Raji (cell line): ENCODE data around the gene COPS7B.

Experiments used
- POLR2A ChIP-seq: IDR thresholded peaks from 2 replicates; pipeline ENCODE4 v1.6.1; 2011; ENCODE audit warnings: low read depth, low read length, control low read depth; ENCODE audit not compliant: insufficient read depth

Gene COPS7B

DNA sequence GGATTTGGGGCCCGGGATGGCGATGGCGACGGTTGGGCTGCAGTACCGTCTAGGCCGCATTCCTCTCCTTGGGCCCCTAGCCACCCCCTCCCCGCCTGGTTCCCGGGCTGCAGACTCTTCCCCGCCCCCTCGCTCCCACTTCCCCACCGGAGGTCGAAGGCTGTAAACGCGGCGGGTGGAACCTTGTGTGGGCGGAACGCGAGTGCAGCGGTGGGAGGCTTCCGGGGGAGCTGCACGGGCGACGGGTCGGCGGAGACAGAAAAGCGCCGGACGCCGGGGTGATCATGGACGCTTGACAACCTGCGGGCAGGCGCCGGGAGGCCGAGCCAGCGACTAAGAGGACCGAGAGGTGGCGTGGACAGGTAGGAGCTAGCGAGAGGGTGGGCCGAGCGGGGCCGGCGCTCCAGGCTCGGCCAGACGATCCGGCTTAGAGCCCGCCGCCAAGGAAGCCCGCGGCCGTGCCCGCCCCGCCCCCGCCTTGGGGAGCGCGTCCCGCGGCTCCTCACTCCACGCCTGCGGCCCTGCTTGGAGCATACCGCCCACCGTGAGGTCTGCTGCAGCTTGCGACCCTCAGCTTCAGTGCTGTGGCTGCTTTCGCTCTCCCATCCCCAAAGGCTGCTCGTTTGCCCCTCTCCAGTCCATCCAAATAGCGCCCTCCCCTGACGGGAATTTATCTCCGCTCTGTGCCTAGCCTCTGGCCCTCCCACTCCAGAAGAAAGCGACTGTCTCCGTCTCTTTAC is at the start of gene COPS7B:
COPS7B (plus strand) TSS at position 269 of the 740 bp plus-strand sequence. CDS start 2,126 bp downstream, outside the sequence.
- TF ChIP-seq POLR2A, result peak; percentile 62

DNA sequence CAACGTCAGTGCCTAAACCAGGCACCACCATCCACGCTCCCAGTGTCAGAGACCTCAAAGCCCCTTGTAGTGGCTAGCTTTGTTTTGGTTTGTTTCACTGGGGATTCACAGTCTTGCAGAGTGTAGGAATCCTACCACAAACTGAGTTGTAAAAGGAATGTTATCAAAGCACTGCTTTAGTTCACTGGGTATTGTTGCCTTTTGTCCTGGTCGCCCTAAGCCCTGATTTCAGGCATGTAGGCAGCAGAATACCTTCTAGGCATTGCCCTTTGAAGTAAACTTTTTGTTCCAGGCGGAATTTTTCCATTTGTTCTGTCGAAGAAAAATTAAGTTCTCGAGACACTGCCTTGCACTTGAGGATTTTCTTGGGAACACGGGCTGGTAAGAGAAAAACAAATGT is 48.5 kb upstream of the COPS7B start:
- TF ChIP-seq POLR2A, result no peak

DNA sequence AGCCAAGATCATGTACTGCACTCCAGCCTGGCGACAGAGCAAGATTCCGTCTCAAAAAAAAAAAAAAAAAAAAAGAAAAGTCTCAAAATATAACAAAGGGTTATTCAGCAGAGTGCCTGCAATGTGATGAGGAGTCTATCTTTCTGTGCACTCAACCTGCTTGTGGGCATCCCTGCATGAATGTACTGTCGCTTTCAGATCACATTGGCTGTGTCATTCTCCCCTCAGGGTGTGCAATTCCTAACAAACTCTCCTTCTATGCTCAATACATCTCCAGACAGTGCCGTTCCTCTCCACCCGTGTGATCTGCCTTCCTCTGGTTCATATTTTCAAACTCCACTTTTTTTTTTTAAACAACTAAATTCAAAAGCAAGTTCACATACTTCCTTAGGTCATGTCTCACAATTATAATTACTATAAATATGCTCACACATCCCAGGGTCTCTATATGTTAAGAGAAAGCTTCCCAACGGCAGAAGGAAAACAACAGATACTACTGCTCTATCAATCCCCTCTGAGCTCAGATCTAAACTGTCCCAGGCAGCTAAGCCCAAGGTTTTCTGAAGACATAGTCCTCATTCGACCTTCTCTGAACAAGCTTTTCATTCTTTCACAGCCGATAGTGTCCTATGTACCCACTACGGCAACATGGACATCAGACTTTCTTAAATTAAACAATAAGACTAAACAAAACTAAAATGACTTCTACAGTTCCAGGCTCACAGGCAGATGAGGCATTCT is 42.7 kb upstream of the COPS7B start:
- no peak for TF ChIP-seq POLR2A

DNA sequence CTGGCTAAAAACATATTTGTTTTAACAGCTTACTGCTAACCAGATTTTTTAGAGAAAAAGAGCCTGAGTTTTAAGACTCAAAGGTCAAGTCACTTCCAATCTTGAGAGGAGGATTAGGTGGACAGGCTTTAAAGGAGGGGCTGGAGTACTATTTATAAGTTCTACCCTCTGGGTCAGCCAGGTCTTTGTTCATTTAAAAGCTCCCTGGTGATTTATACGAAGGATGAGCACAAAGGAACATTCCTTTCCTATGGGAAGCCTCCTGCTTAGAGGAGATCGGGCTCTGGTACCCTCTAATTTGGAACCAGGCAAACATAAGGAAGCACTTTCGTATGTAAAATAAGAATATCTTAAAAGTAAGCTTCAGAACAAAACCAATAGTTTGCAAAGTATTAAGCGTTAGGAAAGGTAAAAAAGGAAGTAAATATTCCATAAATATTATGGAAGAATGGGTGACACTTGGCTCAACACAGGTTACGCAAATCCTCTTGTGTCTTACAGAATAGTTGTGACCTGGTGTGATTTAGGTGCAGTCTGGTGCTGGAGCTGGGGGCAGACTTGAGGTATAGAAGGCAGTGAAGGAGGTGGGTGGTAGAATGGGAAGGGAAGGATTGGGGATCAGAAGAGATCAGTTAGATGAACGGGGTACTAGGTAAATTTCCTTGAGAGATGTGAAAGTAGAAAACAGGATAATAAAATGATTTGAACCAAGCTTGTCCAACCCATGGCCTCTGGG is 40.8 kb upstream of the COPS7B start:
- no peak for TF ChIP-seq POLR2A

DNA sequence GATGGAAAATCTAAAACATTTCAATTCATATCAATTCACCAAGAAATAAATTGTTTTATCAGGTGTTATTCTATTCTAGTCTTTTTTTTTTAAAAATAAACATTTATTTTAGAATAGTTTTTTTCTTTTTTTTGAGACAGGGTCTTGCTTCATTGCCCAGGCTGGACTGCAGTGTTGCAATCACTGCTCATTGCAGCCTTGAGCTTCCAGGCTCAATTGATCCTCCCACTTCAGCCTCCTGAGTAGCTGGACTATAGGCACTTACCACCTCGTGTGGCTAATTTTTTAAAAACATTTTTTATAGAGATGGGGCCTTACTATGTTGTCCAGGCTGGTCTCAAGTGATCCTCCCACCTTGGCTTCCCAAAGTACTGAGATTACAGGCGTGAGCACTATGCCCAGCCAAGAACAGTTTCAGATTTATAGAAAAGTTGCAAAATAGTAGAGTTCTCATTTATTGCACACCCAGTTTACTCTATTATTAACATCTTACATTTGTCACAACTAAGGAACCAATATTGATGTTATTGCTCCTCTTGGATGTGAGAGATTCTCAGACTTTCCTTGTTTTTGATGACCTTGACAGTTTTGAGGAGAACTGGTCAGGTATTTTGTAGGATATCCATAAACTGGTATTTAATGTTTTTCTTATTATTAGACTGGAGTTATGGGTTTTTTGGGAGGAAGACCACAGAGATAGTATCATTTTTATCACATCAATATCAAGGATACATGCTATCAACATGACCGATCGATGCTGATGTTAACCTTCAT is 35.0 kb upstream of the COPS7B start:
- TF ChIP-seq POLR2A, result no peak

DNA sequence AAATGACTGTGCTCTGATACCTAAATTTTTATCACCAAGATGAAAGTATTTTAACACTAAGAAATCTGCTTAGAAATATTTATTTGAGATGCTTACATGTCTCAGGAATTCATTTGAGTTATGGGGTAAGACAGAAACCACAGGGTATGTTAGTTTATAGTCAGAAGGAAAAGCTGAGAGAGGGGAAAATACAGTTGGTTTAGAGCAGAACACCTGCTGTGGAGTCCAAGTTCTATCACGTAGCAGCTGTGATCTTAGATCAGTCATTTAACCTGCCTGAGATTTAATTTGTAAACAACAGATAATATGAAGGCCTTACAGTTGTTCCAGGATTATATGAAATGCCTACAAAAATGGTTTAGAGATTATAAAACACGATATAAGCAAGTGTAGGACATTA is 34.2 kb upstream of the COPS7B start:
- no peak for TF ChIP-seq POLR2A

DNA sequence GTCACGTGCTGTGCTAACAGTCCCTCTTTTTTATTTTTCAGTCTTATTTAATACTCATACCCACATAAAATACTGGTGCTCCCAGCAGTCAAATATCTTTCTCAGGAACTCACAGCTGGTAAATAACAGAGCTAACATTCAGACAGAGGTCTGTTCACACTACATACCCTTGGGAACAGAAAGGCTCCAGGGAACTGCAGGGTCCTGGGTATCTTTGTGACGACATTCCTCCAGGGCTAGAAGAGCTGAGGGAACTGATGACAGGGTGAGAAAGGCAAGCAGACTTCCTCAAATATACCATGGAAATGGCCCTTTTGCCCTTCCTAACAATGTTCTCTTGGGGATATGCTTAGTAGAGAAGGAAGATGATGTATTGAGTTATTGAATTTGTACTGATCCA is 24.5 kb upstream of the COPS7B start:
- no peak for TF ChIP-seq POLR2A

DNA sequence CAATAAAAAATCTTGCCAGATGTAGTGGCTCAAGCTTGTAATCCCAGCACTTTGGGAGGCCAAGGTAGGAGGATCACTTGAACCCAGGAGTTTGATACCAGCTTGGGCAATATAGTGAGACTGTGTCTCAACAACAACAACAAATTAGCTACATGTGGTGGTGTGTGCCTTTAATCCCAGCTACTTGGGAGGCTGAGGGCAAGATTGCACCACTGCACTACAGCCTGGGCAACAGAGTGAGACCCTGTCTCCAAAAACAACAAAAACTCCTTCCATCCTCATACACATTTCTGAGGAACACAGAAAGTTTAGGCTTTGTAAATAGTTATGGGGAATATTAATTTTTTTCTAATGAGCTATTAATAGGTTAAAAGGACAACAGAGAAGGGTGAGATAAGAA is 22.1 kb upstream of the COPS7B start:
- TF ChIP-seq POLR2A, result no peak

DNA sequence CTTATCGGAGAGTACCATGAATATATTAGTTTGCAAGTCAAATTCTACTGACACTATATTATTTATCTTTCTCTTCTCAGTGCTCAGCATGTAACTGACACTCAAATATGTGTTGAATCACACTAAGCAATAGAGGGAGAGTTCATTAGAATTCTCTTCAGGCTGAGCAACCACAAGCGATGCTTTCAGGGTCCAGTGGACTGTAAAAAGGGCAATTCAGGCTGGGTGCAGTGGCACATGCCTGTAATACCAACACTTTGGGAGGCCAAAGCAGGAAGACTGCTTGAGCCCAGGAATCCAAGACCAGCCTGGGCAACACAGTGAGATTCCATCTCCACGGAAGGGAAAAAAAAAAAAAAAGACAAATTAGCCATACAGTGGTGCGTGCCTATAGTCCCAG is 21.5 kb upstream of the COPS7B start:
- TF ChIP-seq POLR2A, result no peak

DNA sequence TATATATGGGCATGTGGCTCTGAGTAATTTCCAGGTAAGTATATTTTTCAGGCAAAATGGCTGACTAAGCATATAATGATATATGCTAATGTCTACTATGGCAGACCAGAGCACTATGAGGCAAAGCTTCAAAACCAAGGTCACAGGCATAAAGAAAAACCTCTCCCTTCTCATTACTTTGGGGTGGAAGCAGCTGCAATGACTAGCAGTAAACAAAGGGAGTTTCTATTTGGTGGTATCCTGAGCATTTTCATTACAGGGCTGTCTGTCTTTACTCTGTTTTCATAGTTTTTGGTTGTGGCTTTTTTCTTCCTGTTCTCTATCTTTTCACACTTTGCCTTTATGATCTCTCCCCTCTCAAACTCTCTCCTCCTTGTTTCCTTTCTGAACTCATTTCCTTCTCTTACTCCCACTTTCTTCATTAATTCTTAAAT is 20.7 kb upstream of the COPS7B start:
- no peak for TF ChIP-seq POLR2A

DNA sequence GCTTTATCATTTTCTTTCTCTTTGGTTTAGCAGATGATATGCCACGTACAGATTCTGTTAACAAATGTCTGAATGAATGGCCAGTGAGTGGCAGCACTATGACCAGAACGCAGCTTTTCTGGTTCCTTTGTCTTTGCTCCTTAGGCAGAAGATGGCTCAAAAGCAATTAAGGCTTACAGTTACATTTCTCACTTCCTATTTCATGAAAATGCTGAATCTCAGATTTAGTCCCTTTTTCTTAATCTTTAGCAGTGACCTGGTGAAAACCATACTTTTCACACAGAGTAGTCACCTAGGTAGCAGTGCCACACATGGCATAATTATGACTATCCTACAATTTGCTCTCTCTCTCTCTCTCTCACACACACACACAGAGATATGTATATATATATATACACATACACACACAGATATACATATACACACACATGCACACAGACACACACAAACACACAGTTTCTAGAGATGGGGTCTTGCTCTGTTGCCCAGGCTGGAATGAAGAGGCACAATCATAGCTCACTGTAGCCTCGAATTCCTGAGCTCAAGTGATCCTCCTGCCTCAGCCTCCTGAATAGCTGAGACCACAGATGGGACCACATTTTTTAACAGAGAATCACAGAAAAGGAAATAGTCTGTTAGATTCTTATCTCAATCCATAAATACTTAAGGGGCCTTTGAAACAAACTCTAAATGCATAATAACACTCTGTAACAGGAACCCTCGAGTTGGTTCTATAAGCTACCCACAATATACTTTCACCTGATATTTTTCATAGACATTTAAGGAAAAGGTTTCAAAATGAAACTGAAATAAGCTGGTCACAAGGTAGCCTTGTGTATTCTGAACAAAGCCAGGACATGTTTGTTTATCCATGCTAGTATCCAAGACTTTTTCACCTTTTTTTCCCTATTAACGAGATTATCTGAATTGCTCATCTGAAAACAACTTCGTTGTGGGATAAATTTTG is 16.8 kb upstream of the COPS7B start:
- no peak for TF ChIP-seq POLR2A

DNA sequence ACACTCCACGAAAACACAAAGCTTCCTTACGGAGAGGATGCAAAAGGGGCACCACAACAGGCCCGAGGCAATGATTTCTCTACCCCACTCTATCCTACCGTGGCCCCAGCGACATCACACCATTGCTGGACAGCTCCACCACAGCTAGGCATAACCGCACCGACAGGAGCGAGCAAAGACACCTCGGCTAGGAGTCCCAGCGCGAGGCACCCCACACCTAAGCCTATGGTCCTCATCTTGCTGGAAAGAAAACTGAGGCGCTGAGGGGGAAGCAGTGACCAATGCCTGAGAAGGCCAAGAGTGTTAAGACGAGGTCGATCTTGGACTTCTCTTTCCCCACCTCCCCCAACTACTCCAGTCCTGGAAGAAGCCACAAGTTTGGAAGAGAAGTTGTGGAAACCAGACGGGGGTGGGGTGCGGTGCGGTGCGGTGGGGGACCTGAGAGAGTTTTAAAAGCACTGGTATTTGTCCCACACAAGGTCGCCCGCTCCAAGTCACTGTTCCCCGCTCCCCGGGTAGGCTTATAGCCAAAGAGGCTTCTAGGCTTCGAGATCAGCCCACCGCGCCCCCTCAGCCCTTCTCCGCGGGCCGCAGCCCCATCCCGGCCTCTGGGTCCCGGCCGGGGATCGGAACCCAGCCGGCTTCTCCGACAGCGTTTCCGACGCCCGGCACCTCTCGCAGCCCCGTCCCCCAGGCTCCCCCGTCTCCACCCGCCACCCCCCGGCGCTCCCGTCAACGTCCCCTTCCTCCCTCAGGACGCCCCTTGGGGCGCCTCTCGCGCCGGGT is 5.9 kb upstream of the COPS7B start:
- no peak for TF ChIP-seq POLR2A

DNA sequence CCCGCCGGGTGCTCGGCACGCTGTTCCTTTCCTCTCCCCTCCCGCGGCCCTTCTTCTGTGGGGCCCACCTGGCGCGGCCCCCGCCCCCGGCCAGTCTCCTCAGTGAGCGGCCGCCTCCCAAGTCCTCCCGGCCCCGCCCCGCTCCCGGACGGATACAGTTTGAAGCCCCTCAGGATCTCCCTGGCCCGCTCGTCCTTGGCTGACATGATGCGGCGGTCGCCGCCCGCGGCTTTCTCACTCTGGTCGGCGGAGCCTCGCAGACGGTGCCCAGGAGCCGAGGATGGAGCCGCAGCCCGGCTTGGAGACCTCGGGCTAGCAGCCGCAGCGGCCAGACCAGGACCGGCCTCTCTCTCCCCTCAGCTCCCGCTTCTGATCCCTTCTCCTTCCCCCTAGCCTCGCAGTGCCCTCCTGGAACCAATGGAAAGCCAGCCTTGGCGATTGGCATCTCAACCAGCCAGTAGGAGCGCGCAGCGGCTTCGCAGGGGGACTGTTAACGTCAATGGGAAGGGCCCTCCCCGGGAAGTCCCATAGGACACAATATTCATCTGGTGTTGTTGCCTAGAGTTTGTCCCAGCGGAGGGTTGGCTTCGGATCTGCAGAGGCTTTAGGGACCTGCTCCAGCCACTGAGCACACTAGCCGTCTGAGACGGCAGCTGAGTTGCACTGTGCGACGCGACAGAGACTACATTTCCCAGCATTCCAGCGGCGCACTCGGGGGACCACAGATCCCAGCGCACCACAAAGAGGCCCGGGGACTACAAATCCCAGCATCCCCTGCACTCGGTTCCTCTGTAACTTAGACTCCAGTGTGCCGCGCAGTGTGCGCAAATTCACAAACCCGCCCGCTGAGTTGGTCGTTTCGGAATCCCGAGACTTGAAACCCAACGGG is 5.1 kb upstream of the COPS7B start, which contains the start of gene PDE6D:
PDE6D (minus strand) TSS at position 374 of the 889 bp plus-strand sequence; CDS start at position 206, 168 bp downstream.
- TF ChIP-seq POLR2A, result peak; percentile 92
